A549 (cell line): ENCODE results near the gene DEUP1.

Experiments
- CTCF ChIP-seq: fragments of >200 bp; sonication (Bioruptor Twin); formaldehyde crosslinking; IDR thresholded peaks from 3 replicates; pipeline ENCODE4 v1.5.1; 2016
- EHF ChIP-seq: fragments of 250-450 bp; sonication (Bioruptor Pico); IDR thresholded peaks from 2 replicates; pipeline ENCODE4 v1.5.0; 2020; ENCODE audit warnings: mild to moderate bottlenecking
- EP300 ChIP-seq, 2 experiments: fragments of >200 bp; sonication (Bioruptor Twin); formaldehyde crosslinking; IDR thresholded peaks; 2 replicates in 1 of 2; 3 replicates in 1 of 2; pipeline ENCODE4 v1.6.1; 2016 to 2017
- NR3C1 ChIP-seq: fragments of >200 bp; sonication (Bioruptor Twin); formaldehyde crosslinking; IDR thresholded peaks from 3 replicates; pipeline ENCODE4 v1.6.1; 2017
- POLR2A ChIP-seq: IDR thresholded peaks from 2 replicates; pipeline ENCODE4 v1.6.1; 2012; ENCODE audit warnings: mild to moderate bottlenecking, low read length
- SREBF2 ChIP-seq: fragments of 450-650 bp; IDR thresholded peaks from 2 replicates; pipeline ENCODE4 v1.6.1; 2014; ENCODE audit warnings: mild to moderate bottlenecking, moderate library complexity
- TF ChIP-seq, protein P1 (sequence below): fragments of 250-450 bp; sonication (Bioruptor Pico); IDR thresholded peaks from 2 replicates; pipeline ENCODE4 v1.5.0; 2020; ENCODE audit warnings: low read depth, mild to moderate bottlenecking, moderate library complexity
- TF ChIP-seq, protein P2 (sequence below): IDR thresholded peaks from 2 replicates; pipeline ENCODE4 v1.6.1; 2012

- TF ChIP-seq SREBF2 (no peak), CTCF (no peak), EP300 (IDR thresholded peaks at IDR 0.05) (no peak), POLR2A (no peak), NR3C1 (no peak), EHF (CRISPR knock-in tag) (no peak)
- TF ChIP-seq, protein P1, sequence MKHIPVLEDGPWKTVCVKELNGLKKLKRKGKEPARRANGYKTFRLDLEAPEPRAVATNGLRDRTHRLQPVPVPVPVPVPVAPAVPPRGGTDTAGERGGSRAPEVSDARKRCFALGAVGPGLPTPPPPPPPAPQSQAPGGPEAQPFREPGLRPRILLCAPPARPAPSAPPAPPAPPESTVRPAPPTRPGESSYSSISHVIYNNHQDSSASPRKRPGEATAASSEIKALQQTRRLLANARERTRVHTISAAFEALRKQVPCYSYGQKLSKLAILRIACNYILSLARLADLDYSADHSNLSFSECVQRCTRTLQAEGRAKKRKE (CRISPR knock-in tag), result no peak
- TF ChIP-seq, protein P2, sequence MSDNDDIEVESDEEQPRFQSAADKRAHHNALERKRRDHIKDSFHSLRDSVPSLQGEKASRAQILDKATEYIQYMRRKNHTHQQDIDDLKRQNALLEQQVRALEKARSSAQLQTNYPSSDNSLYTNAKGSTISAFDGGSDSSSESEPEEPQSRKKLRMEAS, result no peak
Measured at GRCh38 chr11:93322207-93322606, 8.3 kb upstream of the DEUP1 start.
